ENCODE results near the gene NAB2. TPM values are rescaled to one million over a fixed set of nuclear protein-coding genes. Genes with fewer than 3 reads are reported as not detected.

Gene NAB2
- total and polyA plus RNA-seq, 9 of the 15 experiments (the other 6 are each of a cell fraction or from before 2014, with no cell fraction given), result 0.45 to 40.9 (median 20.4) TPM

DNA sequence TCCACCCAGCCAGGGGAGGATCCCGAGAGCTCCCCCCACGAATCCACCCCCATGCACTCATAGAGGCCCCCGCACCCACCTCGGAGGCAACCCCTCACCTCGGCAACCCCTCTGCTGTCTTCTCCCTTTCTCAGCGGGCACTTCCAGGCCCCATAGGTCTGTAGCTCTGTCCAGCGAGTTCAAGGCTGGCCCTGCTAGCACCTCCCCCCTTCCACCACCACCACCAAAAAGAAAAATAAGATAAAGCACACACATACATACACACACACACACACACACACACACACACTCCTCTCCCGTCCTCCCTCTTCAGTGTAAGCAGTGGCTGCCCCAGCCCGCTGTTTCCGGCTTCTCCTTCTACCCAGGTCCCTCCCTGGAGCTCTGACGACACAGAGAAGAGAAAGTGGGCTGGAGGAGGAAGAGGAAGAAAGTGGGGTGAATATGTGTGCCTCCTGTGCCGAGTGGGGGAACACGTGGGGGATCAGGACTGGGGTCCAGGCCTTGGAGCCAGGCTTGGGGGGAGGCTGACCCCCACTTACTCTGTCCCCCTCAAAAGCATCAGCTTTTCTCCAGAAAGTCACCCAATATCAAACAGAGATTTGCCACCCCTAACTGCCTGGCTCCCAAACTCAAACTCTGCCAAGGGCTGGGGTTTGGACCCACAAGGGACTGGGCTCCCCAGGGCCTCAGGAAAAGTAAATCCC lies 22.3 kb downstream of the NAB2 start, which contains the start of gene STAT6 (continued):
- TF ChIP-seq, protein P1, sequence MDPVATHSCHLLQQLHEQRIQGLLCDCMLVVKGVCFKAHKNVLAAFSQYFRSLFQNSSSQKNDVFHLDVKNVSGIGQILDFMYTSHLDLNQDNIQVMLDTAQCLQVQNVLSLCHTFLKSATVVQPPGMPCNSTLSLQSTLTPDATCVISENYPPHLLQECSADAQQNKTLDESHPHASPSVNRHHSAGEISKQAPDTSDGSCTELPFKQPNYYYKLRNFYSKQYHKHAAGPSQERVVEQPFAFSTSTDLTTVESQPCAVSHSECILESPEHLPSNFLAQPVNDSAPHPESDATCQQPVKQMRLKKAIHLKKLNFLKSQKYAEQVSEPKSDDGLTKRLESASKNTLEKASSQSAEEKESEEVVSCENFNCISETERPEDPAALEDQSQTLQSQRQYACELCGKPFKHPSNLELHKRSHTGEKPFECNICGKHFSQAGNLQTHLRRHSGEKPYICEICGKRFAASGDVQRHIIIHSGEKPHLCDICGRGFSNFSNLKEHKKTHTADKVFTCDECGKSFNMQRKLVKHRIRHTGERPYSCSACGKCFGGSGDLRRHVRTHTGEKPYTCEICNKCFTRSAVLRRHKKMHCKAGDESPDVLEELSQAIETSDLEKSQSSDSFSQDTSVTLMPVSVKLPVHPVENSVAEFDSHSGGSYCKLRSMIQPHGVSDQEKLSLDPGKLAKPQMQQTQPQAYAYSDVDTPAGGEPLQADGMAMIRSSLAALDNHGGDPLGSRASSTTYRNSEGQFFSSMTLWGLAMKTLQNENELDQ (CRISPR knock-in tag; IDR thresholded peaks at IDR 0.05; ENCODE audit: borderline replicate concordance), result no peak
- 0 out of 2 replicates have a peak, but pooled peaks have one; percentile 45 for TF ChIP-seq SNIP1 (IDR thresholded peaks at IDR 0.05; ENCODE audit: low read depth)
- TF ChIP-seq CHD1 (IDR thresholded peaks at IDR 0.05; ENCODE audit: low read length), result no peak
- no peak for TF ChIP-seq KLF1 (tag; IDR thresholded peaks at IDR 0.05)
- peak; percentile 66 for TF ChIP-seq LARP7 (IDR thresholded peaks at IDR 0.05)
- no peak for TF ChIP-seq ZNF830 (CRISPR knock-in tag; IDR thresholded peaks at IDR 0.05)
- TF ChIP-seq TBP (optimal IDR thresholded peaks at IDR 0.05; ENCODE audit: low read depth, low read length), result no peak
- TF ChIP-seq E2F3 (CRISPR knock-in tag; IDR thresholded peaks at IDR 0.05), result no peak
- no peak for TF ChIP-seq MAFK (IDR thresholded peaks at IDR 0.05; ENCODE audit: low read length)
- TF ChIP-seq, protein P2, sequence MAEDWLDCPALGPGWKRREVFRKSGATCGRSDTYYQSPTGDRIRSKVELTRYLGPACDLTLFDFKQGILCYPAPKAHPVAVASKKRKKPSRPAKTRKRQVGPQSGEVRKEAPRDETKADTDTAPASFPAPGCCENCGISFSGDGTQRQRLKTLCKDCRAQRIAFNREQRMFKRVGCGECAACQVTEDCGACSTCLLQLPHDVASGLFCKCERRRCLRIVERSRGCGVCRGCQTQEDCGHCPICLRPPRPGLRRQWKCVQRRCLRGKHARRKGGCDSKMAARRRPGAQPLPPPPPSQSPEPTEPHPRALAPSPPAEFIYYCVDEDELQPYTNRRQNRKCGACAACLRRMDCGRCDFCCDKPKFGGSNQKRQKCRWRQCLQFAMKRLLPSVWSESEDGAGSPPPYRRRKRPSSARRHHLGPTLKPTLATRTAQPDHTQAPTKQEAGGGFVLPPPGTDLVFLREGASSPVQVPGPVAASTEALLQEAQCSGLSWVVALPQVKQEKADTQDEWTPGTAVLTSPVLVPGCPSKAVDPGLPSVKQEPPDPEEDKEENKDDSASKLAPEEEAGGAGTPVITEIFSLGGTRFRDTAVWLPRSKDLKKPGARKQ (CRISPR knock-in tag; IDR thresholded peaks at IDR 0.05), result no peak
- no peak for TF ChIP-seq STAT5A (IDR thresholded peaks at IDR 0.05; ENCODE audit: borderline replicate concordance, low read length)
- TF ChIP-seq ZNF143 (CRISPR knock-in tag; IDR thresholded peaks at IDR 0.05), result 0 out of 2 replicates have a peak, but pooled peaks have one; percentile 22
- no peak for TF ChIP-seq RFX5 (IDR thresholded peaks at IDR 0.05; ENCODE audit: low read depth, low read length)
- TF ChIP-seq NFE2 (IDR thresholded peaks at IDR 0.05; ENCODE audit: low read depth), result no peak
- no peak for TF ChIP-seq ETV5 (CRISPR knock-in tag; IDR thresholded peaks at IDR 0.05; ENCODE audit: low read depth)
- TF ChIP-seq GABPA (tag; conservative IDR thresholded peaks at IDR 0.05; ENCODE audit: low read depth), result peak; percentile 70
- TF ChIP-seq SRSF1 (IDR thresholded peaks at IDR 0.05; ENCODE audit: low read depth, low read length), result no peak
- TF ChIP-seq CBFB (CRISPR knock-in tag; IDR thresholded peaks at IDR 0.05), result no peak; the same call in 1 of the 2 replicates
- TF ChIP-seq ZNF444 (CRISPR knock-in tag; IDR thresholded peaks at IDR 0.05), result no peak
- no peak for TF ChIP-seq ILK (tag; IDR thresholded peaks at IDR 0.05; ENCODE audit: borderline replicate concordance, low read depth)
- no peak for TF ChIP-seq KAT2B (IDR thresholded peaks at IDR 0.05; ENCODE audit: low read depth, low read length)
- no peak for TF ChIP-seq NUFIP1 (IDR thresholded peaks at IDR 0.05; ENCODE audit: partially characterized antibody)
- TF ChIP-seq DPF2 (IDR thresholded peaks at IDR 0.05), result peak; percentile 76
- 0 out of 2 replicates have a peak, but pooled peaks have one; percentile 57 for TF ChIP-seq MIER1 (IDR thresholded peaks at IDR 0.05; ENCODE audit: low read depth)
- TF ChIP-seq, protein P3, sequence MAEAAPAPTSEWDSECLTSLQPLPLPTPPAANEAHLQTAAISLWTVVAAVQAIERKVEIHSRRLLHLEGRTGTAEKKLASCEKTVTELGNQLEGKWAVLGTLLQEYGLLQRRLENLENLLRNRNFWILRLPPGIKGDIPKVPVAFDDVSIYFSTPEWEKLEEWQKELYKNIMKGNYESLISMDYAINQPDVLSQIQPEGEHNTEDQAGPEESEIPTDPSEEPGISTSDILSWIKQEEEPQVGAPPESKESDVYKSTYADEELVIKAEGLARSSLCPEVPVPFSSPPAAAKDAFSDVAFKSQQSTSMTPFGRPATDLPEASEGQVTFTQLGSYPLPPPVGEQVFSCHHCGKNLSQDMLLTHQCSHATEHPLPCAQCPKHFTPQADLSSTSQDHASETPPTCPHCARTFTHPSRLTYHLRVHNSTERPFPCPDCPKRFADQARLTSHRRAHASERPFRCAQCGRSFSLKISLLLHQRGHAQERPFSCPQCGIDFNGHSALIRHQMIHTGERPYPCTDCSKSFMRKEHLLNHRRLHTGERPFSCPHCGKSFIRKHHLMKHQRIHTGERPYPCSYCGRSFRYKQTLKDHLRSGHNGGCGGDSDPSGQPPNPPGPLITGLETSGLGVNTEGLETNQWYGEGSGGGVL (CRISPR knock-in tag; IDR thresholded peaks at IDR 0.05), result no peak
- TF ChIP-seq CXXC5 (CRISPR knock-in tag; IDR thresholded peaks at IDR 0.05), result no peak

Data from K562 (cell line).